GM12874 (cell line): ENCODE measurements around the gene EIF3B.

ENCODE experiments used
- TF ChIP-seq, protein P1 (sequence below): IDR thresholded peaks from 2 replicates; pipeline ENCODE4 v1.5.1; 2011; ENCODE audit warnings: low read depth, mild to moderate bottlenecking, control low read depth, low read length, moderate library complexity; ENCODE audit not compliant: insufficient read depth

Gene EIF3B

DNA sequence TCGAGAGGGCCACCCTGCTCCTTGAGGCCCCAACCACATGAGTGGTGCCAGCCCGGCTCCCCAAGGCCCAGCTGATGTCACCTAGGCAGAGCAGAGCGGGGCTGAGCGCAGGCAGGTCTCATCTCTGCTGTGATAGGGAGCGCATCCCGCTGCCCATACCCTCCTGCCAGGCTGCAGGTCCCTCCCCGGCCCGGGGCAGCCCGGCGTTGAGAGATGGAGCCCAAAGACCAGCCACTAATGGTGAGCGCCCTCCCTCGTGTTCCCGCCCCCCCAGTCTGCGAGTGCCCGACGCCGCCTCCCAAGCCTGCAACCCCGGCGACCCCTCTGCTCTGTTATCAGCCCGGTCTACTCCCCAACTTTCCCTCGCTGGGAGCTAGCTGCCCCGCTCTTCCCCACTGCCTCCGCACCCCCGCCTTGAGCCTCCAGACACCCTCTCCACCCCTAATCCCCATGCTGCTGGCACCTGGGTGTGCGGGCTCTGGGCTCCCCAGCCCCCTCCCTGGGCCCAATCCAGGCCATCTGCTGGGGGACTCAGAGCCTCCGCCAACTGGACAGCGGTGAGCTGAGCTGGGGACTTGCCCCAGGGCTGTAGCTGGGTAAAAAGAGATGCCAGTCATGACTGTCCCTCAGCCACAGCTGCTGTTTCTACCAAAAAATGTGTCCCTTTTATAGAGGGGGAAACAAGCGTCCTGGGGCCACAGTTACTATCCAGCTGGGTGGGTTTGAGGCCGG lies 29.1 kb downstream of the EIF3B start:
- TF ChIP-seq, protein P1, sequence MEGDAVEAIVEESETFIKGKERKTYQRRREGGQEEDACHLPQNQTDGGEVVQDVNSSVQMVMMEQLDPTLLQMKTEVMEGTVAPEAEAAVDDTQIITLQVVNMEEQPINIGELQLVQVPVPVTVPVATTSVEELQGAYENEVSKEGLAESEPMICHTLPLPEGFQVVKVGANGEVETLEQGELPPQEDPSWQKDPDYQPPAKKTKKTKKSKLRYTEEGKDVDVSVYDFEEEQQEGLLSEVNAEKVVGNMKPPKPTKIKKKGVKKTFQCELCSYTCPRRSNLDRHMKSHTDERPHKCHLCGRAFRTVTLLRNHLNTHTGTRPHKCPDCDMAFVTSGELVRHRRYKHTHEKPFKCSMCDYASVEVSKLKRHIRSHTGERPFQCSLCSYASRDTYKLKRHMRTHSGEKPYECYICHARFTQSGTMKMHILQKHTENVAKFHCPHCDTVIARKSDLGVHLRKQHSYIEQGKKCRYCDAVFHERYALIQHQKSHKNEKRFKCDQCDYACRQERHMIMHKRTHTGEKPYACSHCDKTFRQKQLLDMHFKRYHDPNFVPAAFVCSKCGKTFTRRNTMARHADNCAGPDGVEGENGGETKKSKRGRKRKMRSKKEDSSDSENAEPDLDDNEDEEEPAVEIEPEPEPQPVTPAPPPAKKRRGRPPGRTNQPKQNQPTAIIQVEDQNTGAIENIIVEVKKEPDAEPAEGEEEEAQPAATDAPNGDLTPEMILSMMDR: no peak

DNA sequence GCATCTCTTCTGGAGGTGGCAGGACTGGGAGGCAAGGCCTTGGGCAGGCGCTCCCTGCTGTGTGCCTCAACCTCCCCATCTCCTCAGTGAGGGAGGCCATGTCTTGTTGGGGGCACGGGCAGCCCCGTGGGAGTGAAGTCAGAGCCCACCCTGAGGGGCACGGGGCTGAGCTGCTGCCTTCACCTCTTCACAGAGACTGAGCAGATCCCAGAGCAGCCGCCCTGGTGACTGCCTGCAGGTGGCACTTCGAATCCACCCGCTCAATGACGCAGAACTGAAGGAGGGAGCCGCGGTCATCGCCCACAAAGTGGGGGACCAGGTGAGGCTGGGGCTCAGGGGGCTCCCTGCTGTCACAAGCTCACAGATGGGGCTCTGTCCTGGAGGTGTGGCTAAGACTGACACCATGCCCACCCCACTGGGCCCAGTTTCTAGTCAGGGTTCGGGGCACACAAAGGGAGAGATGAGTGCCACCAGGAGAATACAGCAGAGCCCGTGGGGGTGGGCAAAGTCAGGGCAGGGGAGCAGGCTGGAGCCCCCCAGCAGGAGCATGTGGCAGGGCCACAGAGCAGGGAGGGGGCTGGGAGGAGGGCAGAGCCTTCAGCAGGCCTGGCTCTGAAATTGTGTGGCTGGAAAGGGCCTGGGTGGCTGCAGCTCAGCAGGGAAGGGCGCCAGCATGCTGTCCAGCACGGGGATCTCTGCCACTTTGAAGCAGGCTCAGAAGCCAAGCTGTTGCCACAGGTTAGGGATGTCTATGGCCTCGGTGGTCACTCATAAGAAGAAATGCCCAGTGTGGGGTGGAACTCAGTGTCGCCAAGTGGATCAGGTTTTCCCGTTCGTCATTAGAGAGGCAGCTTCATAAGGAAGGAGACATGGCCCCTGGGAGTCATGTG lies 30.0 kb downstream of the EIF3B start:
- TF ChIP-seq, protein P1: 0 out of 2 replicates have a peak, but pooled peaks have one; percentile 3

DNA sequence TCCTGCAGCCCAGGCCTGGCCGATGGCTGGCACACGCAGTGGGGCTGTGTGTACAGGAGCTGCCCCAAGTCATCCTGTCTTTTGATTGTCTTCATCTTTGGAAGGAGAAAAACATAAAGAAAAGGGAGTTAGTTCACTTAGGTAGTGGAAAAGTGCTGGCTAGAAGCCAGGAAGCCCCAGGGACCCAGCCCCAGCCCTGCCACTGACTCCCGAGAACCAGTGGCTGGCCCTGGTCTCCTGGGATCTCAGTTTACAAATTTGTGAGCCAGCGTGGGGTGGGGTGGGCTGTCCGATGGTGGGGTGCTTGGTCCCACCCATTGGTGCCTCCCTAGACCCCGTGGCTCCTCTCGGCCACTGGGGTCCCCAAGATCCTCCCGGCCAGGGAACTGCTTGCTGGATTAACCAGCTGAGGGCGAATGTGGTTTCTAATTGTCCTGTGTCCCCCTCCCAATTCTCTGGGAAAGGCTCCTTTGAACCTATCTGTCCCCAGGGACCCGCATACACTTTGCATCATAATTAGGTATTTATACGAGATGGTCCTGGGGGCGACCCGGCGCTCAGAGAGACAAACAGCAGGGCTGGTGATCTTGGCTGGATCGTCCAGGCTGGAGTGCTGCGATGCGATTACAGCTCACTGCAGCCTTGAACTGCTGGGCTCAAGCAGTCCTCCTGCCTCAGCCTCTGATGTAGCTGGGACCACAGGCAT lies 32.5 kb downstream of the EIF3B start:
- TF ChIP-seq, protein P1: no peak

DNA sequence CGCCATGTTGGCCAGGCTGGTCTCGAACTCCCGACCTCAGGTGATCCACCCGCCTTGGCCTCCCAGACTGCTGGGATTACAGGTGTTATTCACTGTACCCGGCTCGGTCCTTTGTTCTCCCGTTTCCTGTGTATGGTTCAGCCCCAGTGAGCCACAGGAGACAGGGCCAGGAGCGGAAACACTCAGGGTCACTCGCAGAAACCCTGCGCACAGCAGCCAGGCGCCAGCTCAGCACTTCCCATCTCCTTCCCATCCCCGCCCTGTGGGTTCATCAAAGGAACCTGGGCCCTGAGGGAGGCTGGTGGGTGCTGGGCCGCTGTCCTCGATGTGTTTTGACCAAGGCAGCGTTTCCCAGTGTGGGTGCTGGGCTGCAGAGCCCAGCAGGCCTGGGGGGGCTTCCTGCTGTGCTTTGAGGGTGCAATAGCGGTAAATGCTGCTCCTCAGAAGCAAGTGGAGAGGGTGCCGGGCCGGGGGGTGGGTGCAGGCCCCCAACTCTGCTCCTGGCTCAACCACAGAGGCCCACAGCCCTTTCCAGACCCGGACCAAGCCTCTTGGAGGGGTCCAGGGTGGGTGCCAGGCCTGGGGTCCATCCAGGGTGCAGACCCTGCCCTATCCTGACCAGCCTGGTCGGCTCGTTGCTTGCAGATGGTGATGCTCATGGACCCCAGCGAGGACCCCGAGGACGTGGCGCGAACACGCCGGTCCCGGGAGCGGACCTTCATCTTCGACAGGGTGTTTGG lies 33.4 kb downstream of the EIF3B start:
- TF ChIP-seq, protein P1: no peak

DNA sequence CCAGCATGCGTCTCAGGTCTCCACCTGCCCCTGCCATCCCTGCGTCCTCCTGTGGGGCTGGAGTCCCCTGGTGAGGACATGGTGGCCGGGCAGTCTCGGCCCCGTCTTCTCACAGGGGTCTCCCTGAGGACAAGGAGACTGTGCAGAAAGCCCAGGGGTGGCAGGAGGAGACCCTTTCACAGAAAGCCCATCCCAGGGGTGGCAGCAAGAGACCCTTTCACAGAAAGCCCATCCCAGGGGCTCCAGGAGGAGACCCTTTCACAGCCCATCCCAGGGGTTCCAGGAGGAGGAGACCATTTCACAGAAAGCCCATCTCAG lies 34.0 kb downstream of the EIF3B start:
- TF ChIP-seq, protein P1: no peak

DNA sequence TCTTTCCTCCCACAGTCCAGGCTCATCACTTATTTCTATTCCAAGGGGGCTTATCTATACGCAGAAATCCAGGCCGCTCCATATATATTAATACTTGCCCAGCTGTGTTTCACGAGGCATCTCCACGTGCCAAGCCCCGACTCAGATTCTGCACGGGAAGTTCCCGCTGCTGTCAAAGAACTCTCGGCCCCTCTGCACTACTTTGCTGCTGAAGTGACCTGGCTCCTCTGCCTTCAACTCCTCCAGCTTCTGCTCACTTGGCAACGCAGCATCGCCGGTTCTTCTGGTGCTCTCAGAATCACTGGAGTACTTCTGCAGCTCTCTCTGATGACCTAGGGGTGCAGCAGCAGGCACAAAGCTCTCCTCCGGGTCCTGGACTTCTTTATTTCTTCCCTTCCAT lies 39.1 kb downstream of the EIF3B start:
- TF ChIP-seq, protein P1: no peak
